ENCODE measurements around the gene AKAP8L.
A peak's percentile ranks its signal among the peaks of the same experiment; 100 is the strongest.

Gene AKAP8L

DNA sequence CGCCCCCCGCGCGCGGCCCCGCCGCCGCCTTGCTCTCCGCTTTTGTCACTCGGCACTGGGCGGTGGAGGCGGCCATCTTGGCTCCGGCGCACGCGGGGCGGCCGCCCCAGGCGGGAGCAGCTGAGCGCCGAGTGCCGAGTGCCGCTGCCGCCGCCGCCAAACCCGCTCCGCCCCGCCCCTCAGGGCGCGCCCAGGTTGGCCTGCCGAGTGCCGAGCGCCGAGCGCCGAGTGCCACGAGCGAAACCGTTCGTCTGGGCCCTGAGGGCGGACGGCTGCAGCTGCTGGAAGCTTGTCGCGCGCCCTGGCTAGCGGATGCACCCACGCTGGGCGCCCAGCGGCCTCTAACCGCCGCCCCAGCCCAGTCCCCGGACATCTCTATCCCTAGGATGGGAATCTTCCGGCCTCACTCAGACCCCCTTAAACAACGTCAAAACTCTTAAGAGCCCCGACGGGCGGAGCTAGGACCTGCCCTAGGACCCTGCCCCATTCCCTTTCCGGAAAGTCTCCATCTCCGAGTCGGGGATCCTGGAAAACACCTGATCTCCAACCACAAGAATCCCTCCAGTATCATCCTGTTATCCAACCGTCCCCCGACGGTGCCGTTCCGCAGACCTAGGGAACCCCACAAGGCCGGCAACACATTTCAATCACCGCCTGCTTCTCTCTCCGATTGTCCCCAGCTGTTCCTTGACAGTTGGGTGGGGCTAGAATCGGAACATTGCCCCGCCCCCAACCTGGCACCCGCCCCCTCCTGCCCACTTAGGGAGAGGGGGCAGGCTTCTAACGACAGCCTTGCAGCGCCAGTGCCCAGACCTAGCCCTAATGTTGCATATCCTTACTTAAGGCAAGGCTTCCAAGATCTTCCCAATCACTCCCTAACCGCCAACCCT, 14.1 kb upstream of the AKAP8L start:
- DNase-seq, result peak; percentile 86

DNA sequence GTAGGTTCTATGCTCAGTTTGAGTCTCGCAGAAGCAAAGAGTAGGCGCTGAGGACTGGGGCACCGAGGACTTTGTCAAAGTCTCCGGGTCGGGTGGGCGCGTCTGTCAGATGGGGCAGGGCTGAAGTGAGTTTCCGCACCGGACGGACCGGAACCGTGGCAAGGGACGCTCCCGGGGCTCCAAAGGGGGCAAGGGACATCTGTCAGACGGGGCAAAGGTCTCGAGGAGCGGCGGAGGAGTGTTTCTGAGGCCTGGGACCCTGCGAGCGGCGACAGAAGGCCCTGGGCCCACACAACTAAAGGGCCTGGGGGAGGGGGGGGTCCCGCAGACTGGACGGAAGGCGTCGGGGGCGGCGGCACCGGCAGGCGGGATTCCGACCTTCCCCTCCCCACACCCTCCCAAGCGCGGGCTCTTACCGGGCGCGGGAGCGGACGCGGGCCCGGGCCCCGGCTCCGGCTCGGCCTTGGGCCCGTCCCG, 13.3 kb upstream of the AKAP8L start:
- no peak for DNase-seq

DNA sequence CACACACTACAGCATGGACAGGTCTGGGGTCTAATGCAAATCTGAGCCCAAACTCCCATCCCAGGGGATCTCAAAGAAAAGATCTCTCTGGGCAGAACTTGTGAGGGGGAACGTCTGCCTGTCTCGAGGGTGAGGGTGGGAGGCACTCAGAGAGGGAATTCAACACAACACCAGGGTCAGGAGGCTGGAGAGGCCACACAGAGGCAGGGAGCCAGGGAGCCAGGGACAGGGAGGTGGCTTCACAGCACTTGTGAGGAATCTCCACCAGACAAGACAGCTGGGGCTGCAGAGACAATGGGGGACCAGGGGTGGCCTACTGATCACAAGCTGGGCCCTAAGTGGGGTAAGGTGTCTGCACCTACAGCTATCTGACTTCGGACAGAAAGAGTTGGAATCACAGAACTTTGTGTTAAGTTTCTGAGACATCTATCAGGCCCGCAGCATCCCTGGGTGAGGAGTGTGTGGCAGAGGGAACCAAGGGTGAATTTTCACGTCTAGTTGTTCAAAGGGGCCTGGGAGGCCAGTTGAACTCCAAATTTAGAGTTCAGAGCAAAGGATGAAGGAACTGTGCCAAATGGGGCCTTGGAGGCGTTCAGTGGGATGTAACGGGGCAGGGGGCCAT, 12.7 kb upstream of the AKAP8L start:
- DNase-seq, result no peak

DNA sequence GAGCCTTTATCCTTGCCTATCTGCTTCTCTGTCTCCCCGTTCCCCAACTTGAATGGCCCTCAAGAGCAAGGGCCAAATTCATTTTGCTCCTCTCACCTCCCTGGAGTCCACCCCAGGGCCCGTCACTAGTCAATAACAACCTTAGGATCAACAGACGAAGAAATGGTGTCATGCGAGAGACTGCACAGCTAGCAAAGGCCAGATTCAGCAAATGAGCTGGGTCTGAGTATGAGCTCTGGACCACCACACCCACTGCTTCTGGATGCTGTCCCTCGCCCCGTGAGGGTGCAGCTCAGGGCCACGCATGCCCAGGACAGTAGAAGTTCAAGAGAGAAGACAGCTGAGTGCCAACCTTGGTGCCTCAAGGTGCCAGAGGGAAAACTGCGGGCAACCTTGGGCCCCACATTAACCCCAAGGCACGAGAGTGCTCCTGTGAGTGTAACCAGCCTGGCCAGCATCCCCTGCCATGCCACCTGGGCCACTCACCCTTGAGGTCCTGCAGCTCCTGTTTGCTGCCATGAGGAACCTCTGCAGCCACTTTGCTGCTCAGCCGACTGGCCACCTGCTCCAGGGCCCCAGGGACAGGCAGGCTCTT, 11.8 kb upstream of the AKAP8L start:
- no peak for DNase-seq

DNA sequence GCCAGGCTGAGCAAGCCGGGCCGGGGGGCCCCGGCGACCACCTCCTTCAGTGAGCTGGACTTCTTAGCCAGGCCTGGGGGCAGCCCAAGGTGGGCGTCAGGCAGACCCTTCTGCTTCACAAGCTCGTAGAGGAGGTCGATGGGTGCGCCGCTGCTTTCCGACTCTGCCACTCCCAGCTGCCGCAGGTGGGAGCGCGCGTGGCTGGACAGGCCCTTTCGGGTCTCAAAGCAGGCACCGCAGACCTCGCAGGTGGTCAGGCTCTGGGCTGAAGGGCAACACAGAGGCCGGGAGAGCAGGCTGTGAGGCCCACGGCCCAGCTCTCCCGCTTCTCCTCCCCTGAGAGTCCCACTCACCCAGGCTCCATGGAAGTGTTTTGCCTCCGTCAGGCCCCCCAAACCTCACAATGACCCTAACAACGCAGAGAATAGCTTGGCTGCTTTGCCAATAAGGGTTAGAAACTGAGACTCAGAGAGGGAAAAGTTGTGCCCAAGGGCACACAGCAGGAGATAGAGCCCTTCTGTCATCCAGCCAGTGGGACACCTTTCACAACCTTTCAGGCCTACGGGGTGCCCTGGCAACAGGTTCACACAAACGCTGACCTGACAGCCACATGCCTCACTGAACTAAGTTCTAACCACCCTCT, 11.2 kb upstream of the AKAP8L start:
- no peak for DNase-seq

DNA sequence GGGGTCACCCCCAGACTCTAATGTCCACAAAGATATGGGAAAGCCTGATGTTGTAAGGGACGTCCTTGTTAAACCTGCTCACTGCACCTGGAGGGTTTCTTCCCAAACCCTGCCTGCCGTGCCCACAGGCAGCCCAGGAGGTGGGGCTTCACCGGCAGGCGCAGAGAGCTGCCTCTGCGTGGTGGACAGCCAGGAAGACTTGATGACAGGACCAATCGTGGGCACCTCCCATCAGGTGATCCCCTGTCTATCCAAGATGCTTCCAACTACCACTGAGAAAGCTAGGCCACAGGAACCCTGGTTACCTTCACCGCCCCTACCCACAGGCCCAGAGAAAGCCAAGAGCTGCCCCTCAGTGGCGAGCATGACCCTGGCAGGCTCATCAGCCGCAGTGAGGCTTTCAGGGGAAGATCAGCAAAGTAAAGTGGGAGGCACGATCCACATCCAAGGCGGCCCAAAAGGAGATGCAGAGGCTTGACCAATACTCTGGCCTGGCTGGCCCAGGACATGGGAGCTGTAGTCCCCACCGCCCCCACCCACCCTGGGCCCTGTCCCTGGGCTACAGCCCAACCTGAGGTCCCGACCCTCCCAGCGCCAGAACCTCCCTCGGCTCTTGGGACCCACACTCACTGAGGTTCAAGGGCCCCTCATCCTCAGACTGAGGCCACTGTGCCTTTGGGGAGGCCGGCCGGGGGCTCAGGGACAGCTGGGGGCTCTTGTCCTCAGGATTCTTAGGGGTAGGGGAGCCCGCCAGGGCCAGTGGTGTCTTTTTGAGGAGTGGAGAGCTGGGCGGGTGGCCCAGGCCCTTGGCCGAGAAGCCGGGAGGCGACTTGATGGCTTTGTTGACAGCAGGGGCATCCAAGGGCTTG, 10.4 kb upstream of the AKAP8L start:
- no peak for DNase-seq

DNA sequence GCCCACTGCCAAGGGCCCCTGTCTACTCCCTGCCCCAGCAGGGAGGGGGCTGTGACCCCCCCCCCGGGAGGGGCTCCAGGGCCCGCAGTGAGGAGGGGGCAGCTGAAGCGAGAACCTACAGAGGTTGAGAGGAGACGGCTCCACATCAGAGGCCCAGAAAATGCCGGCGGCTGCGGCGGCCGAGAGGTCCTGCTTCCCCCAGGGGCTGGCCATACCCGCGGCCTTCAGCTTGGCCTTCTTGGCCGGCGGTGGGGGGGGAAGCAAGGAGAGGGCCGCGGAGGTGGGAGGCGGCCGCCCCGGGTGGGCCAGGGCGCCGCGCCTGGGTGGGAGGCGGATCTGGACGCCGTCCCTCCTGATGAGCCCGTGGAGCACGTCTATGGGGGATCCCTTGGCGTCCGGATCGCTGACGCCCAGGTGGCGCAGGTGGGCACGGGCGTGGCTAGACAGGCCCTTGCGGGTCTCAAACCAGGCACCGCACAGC, 9.2 kb upstream of the AKAP8L start:
- DNase-seq, result no peak

DNA sequence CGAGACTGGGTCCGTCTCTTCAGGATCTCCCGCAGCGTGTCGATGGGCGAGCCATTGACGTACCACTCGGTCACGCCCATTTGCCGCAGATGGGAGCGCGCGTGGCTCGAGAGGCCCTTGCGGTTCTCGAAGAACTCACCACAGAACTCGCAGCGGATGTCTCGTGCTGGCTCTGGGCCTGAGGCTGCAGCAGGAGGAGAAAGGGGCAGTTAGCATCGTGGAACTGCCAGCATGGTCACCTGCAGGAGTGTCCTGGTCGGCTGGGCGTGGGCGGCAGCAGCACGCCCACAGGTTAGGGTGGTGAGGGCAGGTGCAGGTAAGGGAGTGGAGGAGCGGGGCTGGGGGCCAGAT, 8.5 kb upstream of the AKAP8L start:
- DNase-seq, result no peak

DNA sequence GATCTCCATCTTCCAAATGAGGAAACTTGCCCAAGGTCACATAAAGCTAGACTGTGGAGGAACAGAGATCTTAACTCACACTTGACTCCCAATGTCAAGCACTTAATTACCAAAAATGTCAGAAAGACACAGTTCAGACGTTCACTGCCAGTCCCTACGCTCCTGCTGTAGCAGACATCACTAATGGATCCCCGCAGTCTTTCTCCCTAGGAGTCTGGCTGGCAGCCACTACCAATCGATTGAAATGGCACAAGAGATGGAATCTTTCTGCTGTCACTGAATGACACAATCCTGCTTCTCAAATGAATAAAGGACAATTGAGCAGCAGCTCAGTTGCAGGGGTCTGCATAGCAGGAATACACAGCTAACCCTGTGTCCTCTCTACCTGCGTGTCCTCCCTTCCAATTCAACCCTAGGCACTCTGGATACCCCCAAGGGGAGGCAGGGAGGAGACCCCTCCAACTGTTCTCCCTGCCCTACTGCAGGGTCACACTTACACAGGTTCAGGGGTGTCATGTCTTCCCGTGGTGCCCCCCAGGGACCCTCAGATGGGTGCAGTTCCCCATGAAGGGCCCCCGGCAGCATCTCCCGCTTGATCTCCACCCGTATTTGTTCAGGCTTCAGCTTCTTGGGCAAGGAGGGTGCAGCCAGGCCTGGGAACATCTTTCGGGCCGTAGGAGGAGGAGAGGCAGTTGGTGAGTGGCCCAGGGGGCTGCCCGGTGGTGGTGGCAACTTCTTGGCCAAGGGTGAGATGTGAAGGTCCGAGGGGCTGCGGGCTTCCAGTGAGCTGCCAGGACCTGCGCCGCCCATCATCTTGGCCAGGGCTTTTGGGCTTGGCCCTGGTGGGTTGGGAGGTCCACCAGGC, 7.9 kb upstream of the AKAP8L start:
- DNase-seq, result no peak

DNA sequence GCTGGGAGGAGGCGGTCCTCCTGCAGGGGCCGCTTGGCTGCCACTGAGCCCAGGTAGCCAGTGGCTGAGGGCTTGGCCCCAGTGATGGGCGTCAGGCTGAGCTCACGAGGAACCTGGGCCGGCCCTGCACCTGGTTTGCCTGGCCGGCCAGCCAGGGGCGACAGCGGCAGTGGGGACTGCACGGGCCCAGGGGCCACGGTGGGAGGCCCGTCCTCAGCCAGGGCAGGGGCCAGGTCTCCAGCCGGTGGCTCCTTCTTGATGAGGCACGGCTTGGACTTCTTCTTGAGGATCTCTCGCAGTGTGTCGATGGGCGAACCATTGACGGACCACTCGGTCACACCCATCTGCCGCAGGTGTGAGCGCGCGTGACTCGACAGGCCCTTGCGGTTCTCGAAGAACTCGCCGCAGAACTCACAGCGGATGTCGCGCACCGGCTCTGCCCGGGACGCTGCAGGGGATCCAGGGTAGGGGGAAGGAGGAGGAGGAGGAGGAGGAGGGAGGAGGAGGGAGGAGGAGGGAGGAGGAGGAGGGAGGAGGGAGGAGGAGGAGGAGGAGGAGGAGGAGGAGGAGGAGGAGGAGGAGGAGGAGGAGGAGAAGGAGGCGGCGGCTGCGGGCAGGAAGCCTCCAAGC, 6.6 kb upstream of the AKAP8L start:
- no peak for DNase-seq

DNA sequence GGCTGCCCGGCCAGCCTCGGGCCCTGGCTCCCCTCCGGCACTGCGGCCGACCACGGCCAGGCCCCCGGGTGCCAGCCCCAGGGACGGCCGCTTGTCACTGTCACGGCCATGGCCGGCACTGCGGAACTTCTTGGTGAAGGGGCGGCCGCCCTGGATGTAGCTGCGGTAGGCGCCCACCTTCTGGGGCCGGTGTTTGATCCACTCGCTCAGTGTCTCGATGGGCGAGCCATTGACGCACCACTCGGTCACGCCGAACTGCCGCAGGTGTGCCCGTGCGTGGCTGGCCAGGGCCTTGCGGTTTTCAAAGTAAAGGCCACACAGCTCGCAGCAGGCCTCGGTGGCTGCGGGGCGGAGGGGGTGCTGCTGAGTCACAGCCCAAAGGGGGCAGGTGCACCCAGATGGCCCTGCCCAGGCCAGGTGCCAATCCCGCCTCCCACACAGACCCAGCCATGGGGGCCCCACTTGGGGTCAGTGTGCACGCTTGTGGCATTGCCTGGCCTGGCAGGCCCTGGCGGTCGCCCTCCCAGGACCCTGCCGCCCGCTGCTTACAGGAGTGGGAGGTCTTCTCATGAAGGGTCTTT, 6.0 kb upstream of the AKAP8L start:
- no peak for DNase-seq

DNA sequence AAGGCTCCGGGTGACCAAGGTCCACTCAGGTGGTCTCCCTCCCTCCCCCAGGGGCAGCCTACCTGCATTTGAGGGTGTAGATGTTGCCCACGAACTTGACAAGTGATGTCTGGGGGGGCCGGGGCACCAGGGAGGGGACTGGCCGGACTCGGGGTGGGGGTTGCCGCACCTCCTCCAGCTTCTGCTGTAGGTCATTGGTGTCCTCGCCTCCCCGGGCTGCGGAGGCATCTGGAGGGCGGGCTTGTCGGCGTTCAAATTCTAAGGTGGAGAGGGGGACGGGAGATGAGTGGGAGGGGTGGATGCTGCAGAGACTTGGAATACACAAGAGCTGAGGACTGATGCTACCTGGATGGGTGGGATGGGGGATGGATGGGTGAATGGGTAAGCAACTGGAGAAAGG, 5.3 kb upstream of the AKAP8L start:
- DNase-seq, result no peak

DNA sequence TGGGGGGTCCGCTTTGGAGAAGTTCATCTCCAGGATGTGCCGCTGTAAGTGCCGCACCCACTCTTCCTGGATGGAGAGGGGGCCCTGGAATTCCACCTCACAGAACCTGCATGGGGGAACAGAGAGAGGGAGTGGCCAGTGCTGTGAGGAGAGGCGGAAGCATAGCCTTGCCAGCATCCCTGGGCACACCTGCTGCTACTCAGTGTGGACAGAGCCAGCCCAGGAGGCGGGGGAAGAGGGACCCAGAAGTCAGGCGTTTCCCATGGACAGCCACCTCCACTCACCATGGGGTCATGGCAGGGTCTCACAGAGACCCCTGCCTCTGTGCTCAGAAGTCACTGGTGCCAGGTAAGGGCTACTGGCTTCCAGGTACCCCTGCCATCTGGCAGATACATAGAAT, 4.3 kb upstream of the AKAP8L start:
- DNase-seq, result no peak

DNA sequence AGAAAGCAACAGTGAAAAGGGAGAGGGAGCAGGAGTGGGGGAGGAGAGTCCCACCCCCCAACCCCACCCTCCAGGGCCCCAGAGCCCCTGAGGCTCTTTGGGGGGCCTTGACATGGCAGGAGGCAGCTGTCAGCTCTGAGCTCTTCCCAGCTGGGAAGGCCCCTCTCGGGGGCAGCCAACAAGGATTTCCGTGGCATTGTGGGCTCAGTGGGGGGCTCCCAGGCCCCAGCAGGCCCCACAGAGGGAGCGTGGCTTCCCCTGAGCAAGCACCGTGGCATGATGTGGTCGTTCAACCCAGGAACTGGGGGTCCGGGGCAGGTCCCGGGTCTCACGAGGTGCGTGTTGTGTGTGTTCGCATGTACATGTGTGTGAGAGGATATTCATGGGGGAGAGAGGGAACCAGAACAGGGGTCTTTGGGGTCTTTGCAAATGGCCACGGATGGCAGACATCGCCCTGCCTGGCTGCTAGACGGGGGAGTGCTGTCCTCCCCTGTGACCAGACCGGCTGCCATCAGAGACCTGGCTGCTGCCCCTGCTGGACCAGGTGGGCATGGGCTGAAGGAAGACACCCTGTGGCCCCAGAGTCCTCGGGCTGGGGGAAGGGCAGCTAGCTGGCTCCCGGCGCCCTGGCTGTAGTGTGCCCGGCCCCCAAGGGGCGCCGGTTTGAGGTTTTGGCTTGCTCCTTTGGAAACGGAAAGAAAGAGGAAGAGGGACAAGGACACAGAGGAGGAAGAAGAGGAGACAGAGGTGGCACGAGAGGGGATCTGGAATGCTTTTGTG, 3.7 kb upstream of the AKAP8L start:
- DNase-seq, result no peak

DNA sequence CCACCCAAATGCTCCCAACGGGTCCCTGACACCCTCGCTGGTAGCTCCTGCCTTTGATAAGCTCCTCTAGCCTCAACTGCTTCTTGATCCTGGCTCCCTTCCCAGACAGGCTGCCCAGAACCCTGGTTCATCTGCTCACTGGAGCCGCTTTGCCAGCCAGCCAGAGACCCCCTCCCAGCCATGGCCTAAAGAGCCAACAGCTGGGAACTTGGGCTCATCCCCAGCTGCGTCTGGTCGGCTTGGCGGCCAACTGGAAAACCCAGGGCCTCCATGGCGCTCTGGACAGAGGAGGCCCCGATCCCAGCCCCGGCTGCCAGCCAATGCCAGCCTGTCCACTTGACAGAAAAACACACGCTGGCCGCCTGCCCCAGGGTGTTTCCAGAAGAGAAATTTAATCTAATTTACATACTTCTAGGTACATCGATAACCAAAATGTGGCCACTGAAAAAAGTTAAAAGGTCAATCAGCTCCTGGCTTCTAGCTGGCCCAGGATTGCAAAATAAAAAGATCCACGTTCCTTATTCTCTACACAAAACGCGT, 3.0 kb upstream of the AKAP8L start:
- no peak for DNase-seq

DNA sequence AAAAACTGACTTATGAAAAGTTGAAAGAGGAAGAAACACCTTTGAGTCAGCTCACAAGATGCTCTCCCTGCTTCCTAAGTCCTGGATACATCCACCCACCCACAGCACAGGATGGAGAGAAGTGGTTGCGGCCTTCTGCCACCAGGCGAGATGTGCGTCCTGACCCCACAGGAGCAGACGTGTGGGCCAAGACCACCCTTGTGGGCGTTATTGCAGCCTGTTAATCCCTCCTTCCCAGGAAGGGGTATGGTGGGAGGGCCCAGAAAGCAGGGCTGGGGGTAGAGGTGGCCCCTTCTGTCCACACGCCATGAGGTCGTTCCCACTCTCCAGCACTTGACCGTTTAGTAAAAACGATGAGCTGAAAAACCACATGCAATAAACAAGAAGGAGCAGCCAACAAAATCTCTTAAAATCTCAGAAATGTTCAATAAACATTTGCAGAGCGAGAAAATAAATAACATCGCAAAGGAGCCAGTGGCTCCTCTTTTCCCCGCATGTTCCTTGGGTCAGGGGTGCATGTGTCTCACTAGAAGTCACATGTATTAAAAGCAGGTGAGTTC, 2.4 kb upstream of the AKAP8L start:
- DNase-seq, result no peak

DNA sequence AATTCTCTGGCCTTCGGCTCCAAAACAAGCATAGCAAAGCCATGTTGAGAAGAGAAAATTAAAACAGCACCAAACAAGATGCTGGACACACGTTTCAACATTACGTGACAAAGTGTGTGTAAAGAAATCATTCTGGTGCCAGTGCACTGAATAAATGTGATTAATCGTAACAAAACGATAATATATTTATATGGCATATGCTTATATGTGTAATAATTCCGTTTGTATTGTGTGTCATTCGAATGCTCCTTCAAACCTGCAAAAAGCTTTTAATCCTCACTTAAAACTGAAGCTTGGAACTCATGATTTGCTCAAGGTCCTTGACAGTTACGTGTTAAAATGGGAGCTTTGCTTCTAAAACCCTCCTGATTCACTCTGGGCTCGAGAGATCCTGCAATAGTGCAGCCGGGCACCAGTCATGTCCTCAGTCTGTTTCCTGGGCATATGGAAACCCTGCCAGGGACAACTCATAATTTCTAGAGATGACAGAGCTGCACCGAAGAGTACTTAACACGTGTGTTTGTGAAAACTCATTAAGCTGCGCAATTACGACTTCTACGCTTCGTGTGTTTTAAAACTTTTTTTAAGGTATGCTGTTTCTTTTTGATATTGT, 731 bp upstream of the AKAP8L start:
- no peak for DNase-seq

DNA sequence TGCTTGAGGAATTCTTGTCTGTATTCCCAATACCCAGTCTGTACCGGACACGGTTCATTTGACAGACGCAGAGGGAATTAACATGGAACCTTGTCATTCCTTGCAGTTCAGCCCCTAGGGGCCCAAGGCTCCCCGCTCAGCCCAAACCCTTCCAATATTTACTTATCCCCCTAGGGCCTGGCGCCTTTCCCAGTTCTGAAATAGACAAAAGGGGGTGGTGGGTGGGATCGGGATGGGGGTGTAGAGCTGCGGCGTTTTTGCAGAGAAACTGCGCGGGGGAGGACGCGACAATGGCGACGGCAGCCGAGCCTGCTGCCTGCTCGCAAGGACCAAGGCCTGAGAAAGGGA, 583 bp downstream of the AKAP8L start:
- DNase-seq, result no peak

DNA sequence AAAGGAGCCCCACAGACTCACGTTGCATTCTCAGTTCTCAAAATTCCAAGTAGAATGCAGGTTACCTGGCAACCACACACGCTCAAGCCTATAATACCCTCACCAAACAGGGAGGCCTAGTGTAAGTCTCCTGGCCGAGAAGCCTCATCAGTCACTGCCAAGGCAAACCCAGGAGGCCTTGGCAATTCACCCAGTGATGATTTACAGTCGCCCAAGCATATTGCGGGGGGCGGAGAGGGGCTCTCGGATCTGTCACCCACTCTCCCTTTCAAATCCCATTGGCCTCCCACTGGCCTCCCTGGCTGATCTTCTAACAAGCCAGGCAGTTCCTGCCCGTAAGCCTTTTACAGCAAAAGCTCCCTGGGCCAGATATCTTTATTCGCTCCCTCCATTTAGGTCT, 1.1 kb downstream of the AKAP8L start:
- no peak for DNase-seq
